GM10847 (cell line): ENCODE data around the gene PTPRN2.

Experiments
- POLR2A ChIP-seq: IDR thresholded peaks from 2 replicates; pipeline ENCODE4 v1.6.1; 2011; ENCODE audit not compliant: insufficient read length; ENCODE audit errors: extremely low read depth

PTPRN2 gene

GRCh38 chr7:157577061-157577460, 1010.6 kb downstream of the PTPRN2 start:
- no peak for TF ChIP-seq POLR2A

- TF ChIP-seq POLR2A: no peak
These were observed 1011.2 kb downstream of the PTPRN2 start for GRCh38 chr7:157576415-157576814.

DNA sequence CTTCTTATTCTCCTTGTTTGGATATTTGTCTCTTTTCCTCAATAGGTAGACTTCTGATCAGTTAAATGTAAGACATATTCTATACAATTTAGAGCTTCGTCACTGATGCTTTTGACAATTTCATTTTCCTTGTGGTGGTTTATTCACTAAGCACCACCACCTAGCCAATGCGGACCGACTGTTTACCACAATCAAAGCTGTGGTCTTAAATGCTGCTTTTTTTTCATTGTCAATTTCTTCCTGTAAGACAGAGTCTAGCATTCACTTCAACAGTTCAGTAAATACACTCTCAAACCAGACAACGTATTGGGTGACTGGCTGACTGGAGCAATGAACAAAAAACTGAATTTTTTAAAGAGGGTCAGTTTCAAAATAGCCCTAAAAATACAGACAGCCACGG, 1011.8 kb downstream of the PTPRN2 start:
- no peak for TF ChIP-seq POLR2A

GRCh38 chr7:157574914-157575586, 1012.6 kb downstream of the PTPRN2 start:
- no peak for TF ChIP-seq POLR2A

- TF ChIP-seq POLR2A: no peak
These were observed 1013.4 kb downstream of the PTPRN2 start for GRCh38 chr7:157574120-157574825.

DNA sequence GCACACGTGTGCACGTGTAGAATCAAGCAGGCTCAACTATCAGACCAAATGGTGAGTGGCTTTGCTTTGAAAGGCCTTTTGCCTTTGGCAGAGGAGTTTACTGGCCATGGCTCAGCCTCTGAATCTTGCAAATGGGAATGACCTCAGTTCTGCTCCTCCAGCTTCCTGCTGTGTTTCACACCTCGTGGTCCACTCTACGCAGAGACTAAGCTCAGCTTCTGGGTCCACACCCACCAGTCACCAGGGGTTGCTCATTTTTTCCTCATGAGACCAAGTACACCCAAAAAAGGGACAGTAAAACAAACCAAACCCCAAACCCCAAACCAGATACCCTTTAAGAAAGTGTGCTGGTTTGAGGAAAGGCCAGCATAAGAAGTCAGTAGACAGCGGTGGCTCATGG, 1014.4 kb downstream of the PTPRN2 start:
- no peak for TF ChIP-seq POLR2A

- TF ChIP-seq POLR2A: no peak
These were observed 1015.0 kb downstream of the PTPRN2 start for GRCh38 chr7:157572622-157573021.

- TF ChIP-seq POLR2A: no peak
These were observed 1017.0 kb downstream of the PTPRN2 start for GRCh38 chr7:157570531-157571200.

DNA sequence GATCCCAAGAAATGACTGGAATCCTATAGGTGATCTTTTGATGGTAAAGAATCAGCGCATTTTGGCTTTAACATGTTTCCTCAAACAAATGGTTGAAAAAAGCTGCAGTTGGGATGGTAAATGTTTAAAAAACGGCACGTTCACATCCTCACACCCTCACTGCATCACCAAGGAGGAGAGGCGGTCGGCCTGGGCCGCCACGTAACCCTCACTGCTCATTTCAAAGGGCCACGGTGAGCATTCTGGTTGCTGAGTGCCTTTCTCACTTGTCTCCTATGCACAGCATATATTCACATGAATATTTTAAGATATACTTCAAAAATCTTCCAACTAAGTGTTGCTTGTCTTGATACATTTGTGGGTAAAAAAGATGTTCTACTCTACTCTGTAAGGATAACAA, 1017.7 kb downstream of the PTPRN2 start:
- no peak for TF ChIP-seq POLR2A

DNA sequence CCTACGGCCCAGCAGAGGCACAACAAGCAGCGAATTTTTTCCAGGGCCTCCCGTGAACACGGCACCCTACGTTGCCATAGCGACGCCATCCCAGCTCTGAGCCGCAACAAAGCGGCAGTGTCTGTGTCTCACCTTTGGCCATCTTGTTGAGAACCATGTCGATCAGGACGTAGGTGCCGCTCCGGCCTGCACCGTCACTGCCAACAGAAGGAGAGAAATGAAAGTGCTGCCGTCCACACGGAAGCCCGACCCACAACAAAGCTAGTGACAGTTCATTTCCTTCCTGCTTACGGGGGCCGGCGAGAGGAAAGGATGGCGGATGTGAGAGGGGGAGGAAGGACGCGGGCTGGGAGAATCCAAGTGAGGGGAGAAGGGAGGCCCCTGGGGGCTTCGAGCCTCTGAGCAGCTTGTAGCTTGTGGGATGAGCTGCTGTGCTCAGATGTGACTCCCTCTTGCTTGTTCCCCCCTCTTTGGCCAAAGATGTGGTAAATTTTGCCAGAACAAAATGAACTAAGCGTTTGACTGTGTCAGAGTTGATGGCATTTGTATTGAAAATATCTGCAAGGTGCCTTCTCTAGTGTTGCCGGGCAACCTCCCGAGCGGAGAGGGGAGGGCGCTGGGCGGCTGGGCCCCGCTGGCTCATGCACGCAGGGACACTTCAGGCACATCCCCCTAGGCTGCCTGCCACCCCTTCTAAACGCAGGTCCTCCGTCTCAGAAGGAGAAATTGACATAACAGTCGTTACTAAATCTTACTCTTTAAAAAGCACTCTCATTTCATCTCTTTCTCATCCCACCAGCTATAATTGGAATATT, 1018.6 kb downstream of the PTPRN2 start:
- TF ChIP-seq POLR2A: no peak

GRCh38 chr7:157568106-157568769, 1019.4 kb downstream of the PTPRN2 start:
- no peak for TF ChIP-seq POLR2A

DNA sequence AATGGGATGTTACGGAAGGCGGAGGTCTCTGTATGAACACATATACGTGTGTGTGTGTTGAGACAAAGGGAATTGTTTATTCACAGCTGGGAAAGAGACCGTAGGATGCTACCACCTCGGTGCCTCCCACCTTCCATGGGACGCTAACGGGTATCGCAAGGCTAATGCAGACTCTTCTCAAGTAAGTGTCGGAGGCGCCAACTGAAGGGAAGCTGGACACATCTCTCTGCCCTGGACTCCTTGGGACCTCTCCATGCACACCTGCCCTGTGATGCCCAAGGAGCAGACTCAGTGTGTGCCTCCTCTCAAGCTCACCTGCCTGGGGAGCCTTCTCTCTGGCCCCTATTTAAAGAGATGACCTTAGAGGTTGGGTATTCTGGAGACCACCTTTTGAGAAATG, 1020.0 kb downstream of the PTPRN2 start:
- no peak for TF ChIP-seq POLR2A

DNA sequence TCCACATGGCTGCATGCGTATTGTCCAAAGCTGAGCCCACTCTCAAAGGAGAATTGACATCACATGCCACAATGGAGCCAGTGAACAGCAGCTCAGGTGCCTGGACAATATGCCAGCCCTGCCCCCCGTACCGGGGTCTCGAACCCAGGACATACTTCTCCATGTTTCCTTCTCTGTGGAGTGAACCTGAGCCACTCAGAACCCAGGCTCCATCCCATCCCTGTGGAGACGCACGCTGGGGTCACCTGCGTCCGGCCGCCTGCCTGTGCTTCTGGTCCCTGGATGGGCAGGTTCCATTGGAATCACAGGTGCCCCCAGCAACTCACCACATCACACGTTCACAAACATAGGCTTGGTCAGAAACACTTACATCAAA, 1021.0 kb downstream of the PTPRN2 start:
- TF ChIP-seq POLR2A: no peak

DNA sequence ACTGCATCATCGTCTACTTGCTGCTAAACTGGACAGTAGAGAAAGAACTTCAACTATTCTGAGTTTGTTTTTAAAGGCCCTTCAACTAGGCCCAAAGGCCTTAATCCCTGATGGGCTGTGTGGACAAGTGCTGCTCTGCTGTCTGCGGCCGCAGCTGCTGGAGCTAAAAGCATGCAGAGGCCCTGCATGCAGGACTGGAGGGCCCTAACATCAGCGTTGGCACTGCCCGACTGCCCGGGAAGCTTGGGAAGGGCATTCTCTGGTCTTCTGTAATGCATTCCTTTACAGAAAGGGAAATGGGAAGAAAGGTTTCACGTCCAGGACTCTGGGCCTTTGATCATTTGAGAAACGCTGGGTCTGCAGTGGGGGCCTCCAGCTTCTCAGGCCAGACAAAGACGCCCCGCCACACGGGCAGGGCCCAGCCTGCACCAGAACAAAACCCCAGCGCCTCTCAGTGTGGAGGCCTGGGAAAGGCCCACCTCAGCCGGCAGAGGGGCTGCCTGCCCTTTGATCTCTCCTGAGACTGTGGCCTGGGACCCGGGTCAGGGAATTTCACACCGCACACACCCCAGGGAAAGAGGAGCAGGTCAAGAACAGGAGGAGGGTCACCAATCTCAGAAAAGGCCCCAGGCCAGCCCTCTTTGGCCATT, 1021.5 kb downstream of the PTPRN2 start:
- no peak for TF ChIP-seq POLR2A
